ENCODE results near the gene MAP3K12. TPM values are rescaled to one million over a fixed set of nuclear protein-coding genes. Genes with fewer than 3 reads are reported as not detected.

The MAP3K12 gene
- total RNA-seq, 2 donors from 2014 or later: 5.5 to 8.1 TPM

- Mint-ChIP-seq H3K4me1 (peaks cover 36% of the 10 kb centered on the region), H3K4me3 (peak overlapping the region; percentile 67), H3K27ac (peak overlapping the region; percentile 97), H3K27me3 (ENCODE audit: insufficient read depth) (peaks cover 4% of the 10 kb centered on the region), H3K9me3 (no peaks in the 10 kb centered on the region), H3K36me3 (ENCODE audit: low read depth) (no peaks in the 10 kb centered on the region)
- TF ChIP-seq CTCF (conservative IDR thresholded peaks at IDR 0.05): peak; percentile 32
- peak; percentile 74 for DNase-seq
- Histone ChIP-seq H3K27me3 (ENCODE audit: control insufficient read depth, insufficient read depth, low read length, poor library complexity, severe bottlenecking) (no peaks in the 10 kb centered on the region), H3K27ac (ENCODE audit: low read depth, low read length) (peak overlapping the region; percentile 78), H3K9me3 (ENCODE audit: control insufficient read depth, low read length) (no peaks in the 10 kb centered on the region), H3K9ac (ENCODE audit: extremely low read depth, low read length, poor library complexity, severe bottlenecking) (peak overlapping the region; percentile 61), H3K4me1 (ENCODE audit: control insufficient read depth, insufficient read depth, low read length) (peaks cover 16% of the 10 kb centered on the region), H3K36me3 (ENCODE audit: control insufficient read depth, insufficient read depth, low read length) (no peaks in the 10 kb centered on the region), H3K4me3 (ENCODE audit: low read length) (peak overlapping the region; percentile 86)
- 31 to 45% methylated on average over 2 to 11 of the region's 11 CpGs for WGBS, 2 experiments (ENCODE audit: insufficient coverage in 1 of 2, insufficient read length in 1 of 2)
Observed at GRCh38 chr12:53493610-53494391, 5.5 kb downstream of the MAP3K12 start.

GRCh38 chr12:53492830-53493609 is 6.2 kb downstream of the MAP3K12 start:
- Histone ChIP-seq H3K4me1 (ENCODE audit: control insufficient read depth, insufficient read depth, low read length) (peaks cover 16% of the 10 kb centered on the region), H3K27ac (ENCODE audit: low read depth, low read length) (peak overlapping the region; percentile 78), H3K4me3 (ENCODE audit: low read length) (peak overlapping the region; percentile 86), H3K9me3 (ENCODE audit: control insufficient read depth, low read length) (no peaks in the 10 kb centered on the region), H3K36me3 (ENCODE audit: control insufficient read depth, insufficient read depth, low read length) (no peaks in the 10 kb centered on the region), H3K27me3 (ENCODE audit: control insufficient read depth, insufficient read depth, low read length, poor library complexity, severe bottlenecking) (no peaks in the 10 kb centered on the region), H3K9ac (ENCODE audit: extremely low read depth, low read length, poor library complexity, severe bottlenecking) (peak overlapping the region; percentile 61)
- no peak for TF ChIP-seq CTCF (conservative IDR thresholded peaks at IDR 0.05)
- peaks cover 4% of the 10 kb centered on the region for H3K27me3 Mint-ChIP-seq (ENCODE audit: insufficient read depth)
- H3K27ac Mint-ChIP-seq: peak overlapping the region; percentile 97
- no peaks in the 10 kb centered on the region for H3K9me3 Mint-ChIP-seq
- peak; percentile 100 for DNase-seq
- peak overlapping the region; percentile 67 for H3K4me3 Mint-ChIP-seq
- H3K36me3 Mint-ChIP-seq (ENCODE audit: low read depth): no peaks in the 10 kb centered on the region
- H3K4me1 Mint-ChIP-seq: peaks cover 31% of the 10 kb centered on the region
- 2 to 4% methylated on average over 22 to 51 of the region's 52 CpGs for WGBS, 2 experiments (ENCODE audit: insufficient coverage in 1 of 2, insufficient read length in 1 of 2)

GRCh38 chr12:53492188-53492587 is 7.1 kb downstream of the MAP3K12 start:
- H3K9me3 ChIP-seq (ENCODE audit: control insufficient read depth, low read length): no peaks in the 10 kb centered on the region
- peaks cover 16% of the 10 kb centered on the region for H3K4me1 ChIP-seq (ENCODE audit: control insufficient read depth, insufficient read depth, low read length)
- H3K27ac ChIP-seq (ENCODE audit: low read depth, low read length): peak overlapping the region; percentile 58
- no peaks in the 10 kb centered on the region for H3K9me3 Mint-ChIP-seq
- peak overlapping the region; percentile 67 for H3K4me3 Mint-ChIP-seq
- WGBS, 2 experiments (ENCODE audit: insufficient coverage in 1 of 2, insufficient read length in 1 of 2): 78 to 80% methylated on average over 10 to 20 of the region's 20 CpGs
- peak overlapping the region; percentile 59 for H3K9ac ChIP-seq (ENCODE audit: extremely low read depth, low read length, poor library complexity, severe bottlenecking)
- peaks cover 2% of the 10 kb centered on the region for H3K36me3 ChIP-seq (ENCODE audit: control insufficient read depth, insufficient read depth, low read length)
- peak overlapping the region; percentile 85 for H3K27ac Mint-ChIP-seq
- no peak for TF ChIP-seq CTCF (conservative IDR thresholded peaks at IDR 0.05)
- no peaks in the 10 kb centered on the region for H3K27me3 ChIP-seq (ENCODE audit: control insufficient read depth, insufficient read depth, low read length, poor library complexity, severe bottlenecking)
- DNase-seq: peak; percentile 84
- H3K4me3 ChIP-seq (ENCODE audit: low read length): peak overlapping the region; percentile 86
- peaks cover 6% of the 10 kb centered on the region for H3K36me3 Mint-ChIP-seq (ENCODE audit: low read depth)
- H3K27me3 Mint-ChIP-seq (ENCODE audit: insufficient read depth): peaks cover 2% of the 10 kb centered on the region
- H3K4me1 Mint-ChIP-seq: peaks cover 31% of the 10 kb centered on the region
